NCI-H1694 (cell line): ENCODE data around the gene HEG1.
A peak's percentile ranks its signal among the peaks of the same experiment; 100 is the strongest.

Experiments
- DNase-seq: peaks from one replicate; lab custom pipeline; 2025; lab: John Stamatoyannopoulos, UW

Gene HEG1

GRCh38 chr3:124942613-124943012 lies 113.2 kb downstream of the HEG1 start:
- no peak for DNase-seq

GRCh38 chr3:124941771-124942170 lies 114.0 kb downstream of the HEG1 start:
- no peak for DNase-seq

- DNase-seq = no peak
Observed at GRCh38 chr3:124939661-124940060, 116.1 kb downstream of the HEG1 start.

DNA sequence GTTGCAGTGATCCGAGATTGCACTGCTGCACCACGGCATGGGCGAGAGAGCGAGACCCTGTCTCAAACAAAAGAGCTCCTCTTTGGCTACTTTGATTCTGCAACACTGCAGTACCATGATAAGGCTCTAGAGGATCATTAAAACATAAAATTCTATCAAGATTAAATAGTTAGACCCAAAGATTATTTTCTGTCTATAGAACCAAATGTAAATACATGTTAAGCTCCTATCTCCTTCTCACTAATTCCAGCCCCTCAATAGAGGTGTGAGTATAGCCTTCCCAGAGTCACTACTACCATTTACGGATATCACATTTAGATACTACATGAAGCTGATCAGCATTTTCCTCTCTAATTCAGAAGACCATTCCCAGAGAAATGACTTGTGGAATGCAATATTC lies 116.9 kb downstream of the HEG1 start:
- DNase-seq = no peak

GRCh38 chr3:124937049-124937448 lies 118.7 kb downstream of the HEG1 start:
- DNase-seq = no peak

GRCh38 chr3:124935794-124936542 lies 119.8 kb downstream of the HEG1 start:
- DNase-seq = no peak

DNA sequence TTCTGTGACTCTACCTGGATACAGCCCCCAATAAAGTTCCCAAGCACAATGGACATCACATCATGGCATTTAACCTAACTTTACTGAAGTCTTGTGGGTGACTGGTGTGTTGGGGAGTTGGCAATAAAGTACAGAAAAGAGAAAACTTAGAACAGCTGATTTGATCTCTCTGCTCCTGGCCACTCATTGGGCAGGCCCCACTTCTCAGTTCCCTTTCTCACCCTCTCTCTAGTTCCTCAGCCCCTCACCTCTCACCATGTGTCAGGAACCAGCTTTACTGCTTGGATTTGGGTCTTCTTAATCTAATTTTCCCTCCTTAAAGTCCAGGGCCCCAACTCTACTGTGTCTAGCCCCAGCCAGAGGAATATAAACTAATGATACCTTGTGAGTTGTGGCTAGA lies 120.5 kb downstream of the HEG1 start:
- no peak for DNase-seq

DNA sequence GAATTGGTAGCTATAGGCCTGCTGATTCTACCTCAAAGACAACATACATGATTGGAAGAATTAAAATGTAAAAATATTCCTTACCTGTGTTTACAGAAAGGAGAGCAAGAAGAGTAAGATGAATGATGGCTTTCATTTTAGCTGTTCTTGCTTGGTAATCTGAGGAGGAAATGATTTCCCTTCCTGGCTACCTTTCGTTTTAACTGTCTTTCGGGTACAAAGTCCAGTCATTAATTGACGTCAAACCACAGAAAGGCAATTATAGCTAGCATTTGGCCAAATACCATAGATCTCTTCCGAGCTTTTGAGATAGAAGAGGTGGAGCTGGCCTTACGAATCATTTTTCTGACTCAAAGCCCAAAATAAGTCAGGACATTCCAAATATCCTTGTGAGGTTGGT lies 121.2 kb downstream of the HEG1 start, which contains the start of gene MUC13:
Gene MUC13, minus strand, starts transcription at position 175 of the 400 bp plus-strand sequence. Its CDS starts 39 bp downstream, at position 136.
- no peak for DNase-seq

- DNase-seq = peak; percentile 84
Observed at GRCh38 chr3:124928333-124929202, 127.2 kb downstream of the HEG1 start.

DNA sequence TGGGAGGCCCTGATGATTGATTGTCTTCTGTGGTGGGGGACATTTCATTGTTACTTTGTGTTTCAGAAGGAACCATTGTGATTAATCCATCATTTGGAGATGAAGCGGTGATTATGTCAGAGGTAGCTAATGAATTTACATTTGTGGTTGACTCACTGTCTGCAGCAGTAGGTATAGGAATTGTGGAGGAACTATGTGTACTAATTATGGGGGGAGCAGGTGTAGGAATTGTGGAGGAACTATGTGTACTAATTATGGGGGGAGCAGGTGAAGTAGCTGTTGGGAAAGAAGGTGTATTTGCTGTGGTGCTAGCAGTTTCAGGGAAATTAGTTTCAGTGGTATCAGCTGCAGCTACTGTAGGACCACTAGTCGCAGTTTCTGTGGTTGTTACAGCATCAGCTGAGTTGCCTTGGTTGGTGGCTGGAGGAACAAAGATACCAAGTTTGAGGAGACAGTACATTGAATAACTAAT lies 128.2 kb downstream of the HEG1 start:
- DNase-seq = no peak

DNA sequence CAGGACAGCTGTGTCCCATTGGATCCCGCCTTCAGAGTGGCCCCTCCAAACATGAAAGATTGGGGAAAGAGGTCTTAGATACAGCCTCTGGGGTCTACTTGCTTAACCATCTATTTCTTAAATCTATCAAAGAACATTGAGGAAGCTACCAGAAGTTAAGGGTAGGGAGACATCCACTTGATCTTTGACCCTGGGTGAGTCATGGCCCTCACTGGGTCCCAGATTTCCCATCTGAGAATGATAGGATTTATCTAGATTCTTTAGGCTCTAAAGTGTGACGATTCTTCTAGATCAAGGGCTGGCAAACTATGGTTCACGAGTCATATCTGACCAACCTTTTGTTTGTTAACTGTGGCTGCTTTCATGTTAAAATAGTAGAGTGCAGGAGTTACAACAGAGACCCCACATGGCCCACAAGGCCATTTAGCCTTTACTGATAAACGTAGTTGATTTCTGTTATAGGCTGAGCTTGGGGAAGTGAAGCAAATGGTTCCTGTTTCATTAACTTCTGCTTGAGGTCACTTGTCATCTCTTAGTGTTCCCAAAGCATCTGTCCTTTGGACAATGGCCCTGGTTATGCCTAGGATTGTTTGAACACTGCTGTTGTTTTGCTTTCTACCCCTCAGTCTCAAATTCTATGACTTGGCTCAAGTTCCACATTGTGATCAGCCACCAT lies 129.2 kb downstream of the HEG1 start:
- DNase-seq = no peak

DNA sequence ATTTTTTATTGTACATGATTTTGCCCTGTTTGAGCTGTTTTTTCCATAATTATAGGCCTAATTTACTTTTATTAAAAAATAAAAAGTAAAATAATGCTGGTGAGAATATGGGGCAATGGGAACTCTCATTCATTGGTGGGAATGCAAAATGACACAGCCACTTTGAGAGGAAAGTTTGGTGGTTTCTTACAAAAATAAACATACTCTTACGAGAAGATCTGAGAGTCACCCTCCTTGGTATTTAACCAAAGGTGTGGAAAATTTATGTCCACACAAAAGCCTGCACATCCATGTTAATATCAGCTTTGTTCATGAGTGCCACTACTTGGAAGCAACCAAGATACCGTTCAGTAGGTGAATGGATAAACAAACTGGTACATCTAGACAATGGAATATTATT lies 131.1 kb downstream of the HEG1 start:
- no peak for DNase-seq

GRCh38 chr3:124923833-124924232 lies 132.0 kb downstream of the HEG1 start:
- DNase-seq = no peak

DNA sequence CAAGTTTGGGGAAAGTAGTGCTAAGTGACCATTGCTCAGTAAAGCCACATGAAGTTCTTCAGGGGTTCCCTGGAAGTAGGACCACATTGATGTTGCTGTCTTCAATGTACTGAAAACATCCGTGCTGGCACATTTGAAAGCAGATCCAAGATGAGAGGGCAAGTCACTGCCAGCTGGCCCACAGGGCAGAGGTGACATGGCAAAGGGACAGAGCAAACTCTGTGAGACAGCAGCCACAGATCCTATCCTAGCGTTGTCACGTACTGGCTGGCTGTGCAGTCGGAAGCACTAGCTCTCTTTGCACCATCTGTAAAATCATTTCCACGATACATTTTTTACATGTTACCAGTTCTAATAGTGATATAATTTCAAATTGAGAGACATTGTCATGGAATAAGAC lies 135.1 kb downstream of the HEG1 start:
- DNase-seq = no peak

- no peak for DNase-seq
Observed at GRCh38 chr3:124919756-124920155, 136.0 kb downstream of the HEG1 start.

- DNase-seq = no peak
Observed at GRCh38 chr3:124918524-124918923, 137.3 kb downstream of the HEG1 start.

GRCh38 chr3:124916837-124917409 lies 138.9 kb downstream of the HEG1 start:
- no peak for DNase-seq
